Mucosa of descending colon (tissue), 3 donors: Measurements from ENCODE around the gene PLEKHA7. TPM values are rescaled to one million over a fixed set of nuclear protein-coding genes. Genes with fewer than 3 reads are reported as not detected.
A peak's percentile ranks its signal among the peaks of the same experiment; 100 is the strongest.
"Not testable (repeated sequence)": the region's sequence is repeated elsewhere in the genome, so short reads cannot be mapped to it uniquely, and the experiment has no call there.

Experiments used
- ATAC-seq: fragments of 200-7000 bp; cut with Tn5 transposase; one replicate; pipeline ENCODE4 v1.9.1; 2020; ENCODE audit warnings: mild to moderate bottlenecking, moderate library complexity
- DNase-seq, 3 donors: peaks; one replicate each; pipeline ENCODE4 v3.0.0-alpha.2; 2020
- H3K36me3 ChIP-seq: fragments of 200-600 bp; one replicate; pipeline ENCODE4 v1.8.0; 2021; ENCODE audit warnings: low read depth, mild to moderate bottlenecking
- H3K4me1 ChIP-seq: fragments of 200-600 bp; one replicate; pipeline ENCODE4 v1.8.0; 2021; ENCODE audit warnings: low read depth, mild to moderate bottlenecking
- H3K4me3 ChIP-seq: fragments of 200-600 bp; one replicate; pipeline ENCODE4 v1.8.0; 2021; ENCODE audit warnings: mild to moderate bottlenecking
- H3K9me3 ChIP-seq: fragments of 200-600 bp; one replicate; pipeline ENCODE4 v1.8.0; 2021; ENCODE audit warnings: mild to moderate bottlenecking
- intact Hi-C, 2 donors: fragments of 100-400 bp; cut with DNase I in 1 of 2; cut with micrococcal nuclease in 1 of 2; formaldehyde crosslinking; loops; one replicate each; pipeline versions ENCODE4 v1.11.0 to v1.11.1; 2022; cut with DNase I, micrococcal nuclease
- total RNA-seq, 3 donors: library from RNA; stranded (reverse); fragmentation: NEBNext Ultra II Directional in 2 of 3; extraction: Animal tissue kit (Norgen Biotek cat#: 25700) in 2 of 3; gene quantifications; one replicate each; pipeline versions ENCODE4 v1.2.1 to v1.2.4, GENCODE V29; 2021 to 2023
- TF ChIP-seq, protein P1 (sequence below): fragments of 200-600 bp; IDR thresholded peaks from one replicate; pipeline ENCODE4 v1.8.0; 2022; ENCODE audit warnings: antibody characterized with exemption, mild to moderate bottlenecking
- donor health status: DM: no; HTN: no; CAD: no; lungs with moderate emphysema.
- donor health status: DM: no; HTN: no; CAD: no.
- donor health status: DM: no; HTN: yes; CAD: no.

PLEKHA7 gene
- total RNA-seq, 3 donors from 2014 or later, result 67.0 to 120 (median 99.6) TPM

DNA sequence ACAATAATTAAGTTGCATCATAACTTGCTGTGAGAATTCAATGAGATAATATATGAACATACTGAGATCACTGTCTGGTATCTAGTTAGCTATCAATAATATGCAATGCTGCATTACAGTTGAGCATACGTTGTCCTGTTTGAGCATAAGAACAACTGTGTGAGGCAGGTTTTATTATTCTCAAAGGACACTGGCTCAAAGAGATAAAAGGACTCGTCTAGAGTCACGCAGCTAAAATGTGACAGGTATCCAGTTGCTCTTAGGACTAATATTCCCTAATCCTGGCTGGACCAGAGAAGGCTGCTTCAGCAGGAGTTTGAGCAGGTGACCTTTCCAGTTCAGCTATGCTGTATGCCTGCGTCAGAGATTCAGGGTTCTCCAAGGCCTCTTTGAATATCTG, 92.5 kb downstream of the PLEKHA7 start:
- no peaks in the 10 kb centered on the region for H3K9me3 ChIP-seq
- intact Hi-C loops, result no loop called here
- H3K4me3 ChIP-seq, result no peak overlapping the region
- TF ChIP-seq, protein P1, sequence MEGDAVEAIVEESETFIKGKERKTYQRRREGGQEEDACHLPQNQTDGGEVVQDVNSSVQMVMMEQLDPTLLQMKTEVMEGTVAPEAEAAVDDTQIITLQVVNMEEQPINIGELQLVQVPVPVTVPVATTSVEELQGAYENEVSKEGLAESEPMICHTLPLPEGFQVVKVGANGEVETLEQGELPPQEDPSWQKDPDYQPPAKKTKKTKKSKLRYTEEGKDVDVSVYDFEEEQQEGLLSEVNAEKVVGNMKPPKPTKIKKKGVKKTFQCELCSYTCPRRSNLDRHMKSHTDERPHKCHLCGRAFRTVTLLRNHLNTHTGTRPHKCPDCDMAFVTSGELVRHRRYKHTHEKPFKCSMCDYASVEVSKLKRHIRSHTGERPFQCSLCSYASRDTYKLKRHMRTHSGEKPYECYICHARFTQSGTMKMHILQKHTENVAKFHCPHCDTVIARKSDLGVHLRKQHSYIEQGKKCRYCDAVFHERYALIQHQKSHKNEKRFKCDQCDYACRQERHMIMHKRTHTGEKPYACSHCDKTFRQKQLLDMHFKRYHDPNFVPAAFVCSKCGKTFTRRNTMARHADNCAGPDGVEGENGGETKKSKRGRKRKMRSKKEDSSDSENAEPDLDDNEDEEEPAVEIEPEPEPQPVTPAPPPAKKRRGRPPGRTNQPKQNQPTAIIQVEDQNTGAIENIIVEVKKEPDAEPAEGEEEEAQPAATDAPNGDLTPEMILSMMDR, result no peak
- H3K36me3 ChIP-seq, result no peaks in the 10 kb centered on the region
- no peak for DNase-seq
- ATAC-seq, result no peak
- H3K4me1 ChIP-seq, result peaks cover 51% of the 10 kb centered on the region

DNA sequence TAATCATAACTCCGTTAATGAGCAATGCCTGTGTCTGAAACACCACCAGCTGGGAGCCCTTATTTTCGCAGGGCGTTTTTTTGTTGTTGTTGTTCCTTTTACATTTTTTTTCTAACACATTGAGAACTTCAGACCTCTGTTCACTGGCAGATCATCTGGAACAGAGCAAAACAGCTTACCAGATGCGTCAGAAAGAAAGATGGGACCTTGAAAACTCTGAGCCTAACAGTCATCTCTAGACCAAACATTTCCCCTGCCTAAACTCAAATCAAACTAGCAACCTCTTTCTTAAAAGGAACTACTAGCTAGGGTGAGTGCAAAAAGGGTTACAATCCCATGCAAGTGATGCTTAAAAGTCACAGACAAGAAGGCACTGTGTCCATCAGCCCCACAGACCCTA, 93.2 kb downstream of the PLEKHA7 start:
- TF ChIP-seq, protein P1, result no peak
- no peak for ATAC-seq
- Histone ChIP-seq H3K4me3 (no peak overlapping the region), H3K9me3 (no peaks in the 10 kb centered on the region), H3K4me1 (peaks cover 50% of the 10 kb centered on the region), H3K36me3 (no peaks in the 10 kb centered on the region)
- no peak for DNase-seq
- intact Hi-C loops, result no loop called here

DNA sequence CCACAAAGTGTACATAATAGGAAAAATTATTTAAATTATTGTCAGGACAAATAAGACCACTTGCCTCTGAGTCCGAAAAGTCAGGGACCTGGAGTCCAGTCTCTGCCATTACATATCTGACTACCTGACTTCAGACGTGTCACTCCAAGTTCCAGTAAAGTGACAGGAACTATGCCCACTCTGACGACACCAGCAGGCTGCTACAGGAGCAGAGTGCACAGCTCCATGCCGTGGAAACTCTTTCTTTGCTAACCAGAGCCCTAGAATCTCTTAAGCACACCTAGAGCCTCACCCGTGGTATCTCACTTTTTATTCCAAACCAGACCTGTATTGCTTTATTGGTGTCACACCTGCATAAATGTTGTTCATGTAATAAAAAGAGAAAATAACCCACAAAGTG, 93.7 kb downstream of the PLEKHA7 start:
- intact Hi-C loops, result no loop called here
- TF ChIP-seq, protein P1, result no peak
- peak in 2 of 3 donors; percentile 46 to 64 for DNase-seq
- H3K4me1 ChIP-seq, result peaks cover 46% of the 10 kb centered on the region
- no peaks in the 10 kb centered on the region for H3K36me3 ChIP-seq
- H3K4me3 ChIP-seq, result no peak overlapping the region
- no peaks in the 10 kb centered on the region for H3K9me3 ChIP-seq
- ATAC-seq, result peak; percentile 34

DNA sequence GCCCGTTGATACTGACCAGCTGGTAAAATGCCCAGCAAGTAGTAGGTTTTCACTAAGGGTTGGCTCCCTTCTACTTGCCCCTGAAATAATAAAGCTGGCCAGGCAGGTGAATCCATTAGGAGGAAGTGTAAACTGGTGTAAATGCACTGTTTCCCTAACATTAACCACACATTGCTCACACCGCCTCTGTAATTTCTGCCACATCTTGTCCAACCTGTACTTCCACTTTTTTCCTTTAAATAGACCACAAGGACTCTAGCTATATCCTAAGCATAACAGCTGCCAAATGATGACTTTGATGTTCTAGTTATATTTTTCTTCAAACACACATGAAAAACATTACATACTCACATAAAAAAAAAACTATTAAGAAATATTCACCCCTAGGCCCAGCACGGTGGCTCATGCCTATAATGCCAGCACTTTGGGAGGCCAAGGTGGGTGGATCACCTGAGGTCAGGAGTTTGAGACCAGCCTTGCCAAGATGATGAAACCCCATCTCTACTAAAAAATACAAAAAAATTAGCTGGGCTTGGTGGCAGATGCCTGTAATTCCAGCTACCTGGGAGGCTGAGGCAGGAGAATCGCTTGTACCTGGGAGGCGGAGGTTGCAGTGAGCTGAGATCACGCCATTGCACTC, 95.6 kb downstream of the PLEKHA7 start:
- H3K36me3 ChIP-seq, H3K9me3 ChIP-seq, H3K4me3 ChIP-seq: not testable (repeated sequence)
- DNase-seq (peak in 1 of 3 donors; percentile 59), ATAC-seq (peak; percentile 74)
- H3K4me1 ChIP-seq, result peaks cover 41% of the 10 kb centered on the region
- intact Hi-C loops, result loop anchor here in 1 of 2 donors (1.0 kb wide), 1 partner anchor 35 kb away; no protein-coding TSS in a partner anchor

DNA sequence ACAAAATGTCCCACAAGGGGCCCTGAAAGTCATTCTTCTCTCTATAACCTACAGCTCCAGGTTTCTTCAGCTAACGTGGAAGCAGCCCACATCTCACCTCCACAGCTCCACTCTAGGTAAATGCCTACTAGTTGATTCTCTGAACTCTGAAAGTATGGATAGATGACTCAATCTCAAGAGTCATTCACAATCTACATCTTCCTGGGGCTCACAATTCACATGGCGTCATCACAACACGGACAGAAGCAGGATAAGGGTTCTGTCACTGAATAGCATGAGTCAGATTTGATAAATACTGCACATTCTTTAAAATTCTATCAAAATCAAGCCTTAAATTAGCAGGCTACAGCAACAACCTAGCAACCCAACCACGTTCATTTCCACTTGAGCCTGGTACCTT, 96.3 kb downstream of the PLEKHA7 start:
- H3K4me3 ChIP-seq, result no peak overlapping the region
- TF ChIP-seq, protein P1, result no peak
- ATAC-seq (no peak), DNase-seq (no peak)
- no peaks in the 10 kb centered on the region for H3K36me3 ChIP-seq
- H3K9me3 ChIP-seq, result no peaks in the 10 kb centered on the region
- peaks cover 34% of the 10 kb centered on the region for H3K4me1 ChIP-seq
- intact Hi-C loops, result loop anchor here in 1 of 2 donors (1.0 kb wide), 1 partner anchor 35 kb away; no protein-coding TSS in a partner anchor

DNA sequence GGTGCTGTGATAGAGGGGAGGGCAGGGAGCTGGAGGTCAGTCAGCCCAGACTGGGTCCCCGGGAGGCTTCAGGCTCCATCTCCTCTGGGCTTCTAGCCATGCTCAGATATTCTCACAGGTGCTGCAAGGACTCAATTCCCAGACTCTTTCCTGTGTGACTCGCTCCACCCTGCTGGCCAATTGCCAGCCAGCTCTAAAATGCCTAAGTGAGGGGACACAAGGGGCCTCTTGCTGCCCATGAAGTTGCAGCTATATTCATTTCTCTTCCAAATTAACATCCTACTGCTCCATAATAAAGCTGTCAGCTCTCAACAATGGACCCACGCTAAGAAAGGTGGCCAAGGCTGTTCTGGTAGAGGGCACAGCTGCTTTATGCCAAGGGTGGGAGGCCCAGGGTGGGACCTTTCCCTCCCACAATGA, 101.5 kb downstream of the PLEKHA7 start:
- TF ChIP-seq, protein P1, result no peak
- intact Hi-C loops, result no loop called here
- Histone ChIP-seq H3K4me3 (no peak overlapping the region), H3K36me3 (no peaks in the 10 kb centered on the region), H3K4me1 (no peaks in the 10 kb centered on the region), H3K9me3 (no peaks in the 10 kb centered on the region)
- peak in 2 of 3 donors; percentile 35 to 49 for DNase-seq
- ATAC-seq, result peak; percentile 54
